CD4-positive, alpha-beta memory T cell (primary cell): ENCODE measurements around the gene LURAP1L. TPM values are rescaled to one million over a fixed set of nuclear protein-coding genes. Genes with fewer than 3 reads are reported as not detected.

Experiments used
- CTCF ChIA-PET: fragments of 350-600 bp; sonication (Branson Sonifier 250); formaldehyde crosslinking; loops from one replicate; lab custom pipeline; 2021; ENCODE audit warnings: inconsistent platforms; ENCODE audit not compliant: partially characterized antibody; lab: Charles Lee
- POLR2A ChIA-PET: fragments of 350-600 bp; sonication (Branson Sonifier 250); formaldehyde crosslinking; loops from one replicate; lab custom pipeline; 2021; ENCODE audit not compliant: partially characterized antibody; lab: Charles Lee
- DNase-seq, 5 donors: peaks; one replicate each; pipeline versions ENCODE4 v3.0.0 to v3.0.0-alpha.2; 2020 to 2022; ENCODE audit warnings: mixed read lengths in 1 of 5
- H3K27ac ChIP-seq: one replicate; pipeline ENCODE4 v1.7.0; 2013; ENCODE audit warnings: low read depth, low read length
- H3K27me3 ChIP-seq: 2 replicates; pipeline ENCODE4 v1.7.0; 2013; ENCODE audit warnings: mild to moderate bottlenecking, low read length, moderate library complexity; ENCODE audit not compliant: insufficient read depth
- H3K36me3 ChIP-seq: 2 replicates; pipeline ENCODE4 v1.7.0; 2013; ENCODE audit warnings: mild to moderate bottlenecking, low read length, moderate library complexity; ENCODE audit not compliant: insufficient read depth
- H3K4me1 ChIP-seq: 2 replicates; pipeline ENCODE4 v1.7.0; 2013; ENCODE audit warnings: mild to moderate bottlenecking, low read length, moderate library complexity; ENCODE audit not compliant: insufficient read depth
- H3K4me3 ChIP-seq, 2 donors: one replicate each; pipeline ENCODE4 v1.7.0; 2013; ENCODE audit warnings: low read length in 2 of 2, mild to moderate bottlenecking in 1 of 2
- H3K9me3 ChIP-seq, 2 donors: one replicate each; pipeline ENCODE4 v1.7.0; 2013; ENCODE audit warnings: low read length in 2 of 2, control low read depth in 1 of 2; ENCODE audit not compliant: control insufficient read depth in 1 of 2
- H3K27ac Mint-ChIP-seq, 7 donors: one replicate each; pipeline ENCODE4 v1.8.0; 2020 to 2021; ENCODE audit warnings: mixed read lengths in 7 of 7, mild to moderate bottlenecking in 6 of 7, inconsistent platforms in 3 of 7, moderate library complexity in 3 of 7
- H3K27me3 Mint-ChIP-seq, 2 donors: one replicate each; pipeline ENCODE4 v1.8.0; 2020 to 2021; ENCODE audit warnings: mixed read lengths in 2 of 2
- H3K36me3 Mint-ChIP-seq, 2 donors: one replicate each; pipeline ENCODE4 v1.8.0; 2020 to 2021; ENCODE audit warnings: mixed read lengths in 2 of 2, inconsistent platforms in 1 of 2, mild to moderate bottlenecking in 1 of 2
- H3K4me1 Mint-ChIP-seq, 4 donors: one replicate each; pipeline ENCODE4 v1.8.0; 2020 to 2021; ENCODE audit warnings: mixed read lengths in 4 of 4, mild to moderate bottlenecking in 1 of 4
- H3K4me3 Mint-ChIP-seq, 8 donors: one replicate each; pipeline ENCODE4 v1.8.0; 2020 to 2021; ENCODE audit warnings: mixed read lengths in 8 of 8, mild to moderate bottlenecking in 7 of 8, moderate library complexity in 6 of 8, inconsistent platforms in 3 of 8
- H3K9me3 Mint-ChIP-seq, 8 donors: one replicate each; pipeline ENCODE4 v1.8.0; 2020 to 2021; ENCODE audit warnings: mixed read lengths in 8 of 8, mild to moderate bottlenecking in 5 of 8, inconsistent platforms in 3 of 8, moderate library complexity in 1 of 8
- intact Hi-C: fragments of 100-400 bp; cut with micrococcal nuclease; formaldehyde crosslinking; loops from one replicate; pipeline ENCODE4 v1.15.1; 2023
- polyA plus RNA-seq, 2 donors: library from polyadenylated mRNA; unstranded; fragments of 300-500 nt; fragmentation: Illumina TruSeq; gene quantifications; one replicate each; pipeline ENCODE4 v1.2.3, GENCODE V29; 2021
- total RNA-seq, 2 experiments: library from RNA; stranded (reverse); gene quantifications; one replicate each; pipeline ENCODE4 v1.2.3, GENCODE V29; 2021

LURAP1L gene
- total and polyA plus RNA-seq, 4 experiments from 2014 or later = not detected

DNA sequence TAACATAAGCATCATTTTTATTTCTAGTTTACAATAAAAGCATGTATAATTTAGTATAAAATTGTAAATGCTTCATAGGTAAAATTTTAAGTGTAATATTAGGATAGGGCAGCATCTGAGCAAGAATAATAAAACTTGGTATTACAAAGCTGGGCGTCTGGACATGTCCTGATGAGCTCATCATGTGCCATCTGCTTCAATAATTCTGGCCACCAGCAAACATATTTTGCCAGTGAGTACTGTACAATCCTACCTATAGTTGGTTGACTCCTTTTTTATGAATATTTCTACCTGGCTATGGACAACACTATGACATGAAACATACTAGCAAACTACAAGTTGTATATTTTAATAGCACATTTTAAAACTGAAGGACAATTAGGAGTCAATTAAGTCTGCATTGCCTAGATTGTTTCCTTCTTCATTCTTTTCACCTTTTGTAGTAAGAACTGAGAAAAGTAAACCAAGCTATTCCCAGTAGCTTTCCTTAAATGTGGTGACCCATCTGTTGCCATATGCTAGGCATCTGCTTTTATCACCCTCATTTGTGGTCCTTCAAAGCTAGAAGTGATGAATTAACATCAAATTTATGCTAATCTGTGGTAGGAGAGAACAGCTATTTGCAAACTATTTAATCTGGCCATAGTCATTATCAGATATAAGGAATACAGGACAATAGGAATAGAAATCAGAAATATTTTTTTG lies 23.4 kb downstream of the LURAP1L start:
- Histone ChIP-seq H3K27ac (no peak overlapping the region), H3K4me1 (no peaks in the 10 kb centered on the region), H3K4me3 (no peak overlapping the region), H3K9me3 (no peaks in the 10 kb centered on the region), H3K36me3 (no peaks in the 10 kb centered on the region), H3K27me3 (no peaks in the 10 kb centered on the region)
- intact Hi-C loops = no loop called here
- Mint-ChIP-seq H3K9me3 (peaks cover 4 to 17% (median 7%) of the 10 kb centered on the region in 8 donors), H3K36me3 (no peaks in the 10 kb centered on the region), H3K4me1 (no peaks in the 10 kb centered on the region), H3K4me3 (no peak overlapping the region), H3K27ac (no peak overlapping the region), H3K27me3 (no peaks in the 10 kb centered on the region)
- no peak for DNase-seq
- CTCF ChIA-PET = no interaction called here
- POLR2A ChIA-PET = no interaction called here

DNA sequence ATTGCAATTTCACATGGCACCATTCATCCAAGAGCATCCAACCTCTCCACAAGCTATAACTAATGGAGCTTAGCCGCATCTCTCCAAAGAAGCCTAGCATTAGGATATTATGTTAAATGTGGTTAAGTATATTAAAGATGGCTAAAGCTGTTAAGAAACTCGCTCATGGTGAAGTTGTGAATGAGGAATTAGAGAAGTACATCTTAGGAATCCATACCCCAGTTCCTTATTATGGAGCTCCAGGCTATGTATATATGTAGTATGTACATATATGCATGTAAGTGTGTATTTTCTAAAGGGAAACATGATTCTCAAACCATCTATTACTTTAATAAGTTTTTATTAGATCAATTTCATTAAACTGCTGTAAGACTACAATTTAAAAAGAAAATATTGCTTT lies 26.4 kb downstream of the LURAP1L start:
- H3K36me3 Mint-ChIP-seq = no peaks in the 10 kb centered on the region
- POLR2A ChIA-PET = no interaction called here
- CTCF ChIA-PET = no interaction called here
- H3K9me3 Mint-ChIP-seq = peaks cover 0 to 13% (median 6%) of the 10 kb centered on the region in 8 donors
- H3K27ac Mint-ChIP-seq = no peak overlapping the region
- H3K4me1 Mint-ChIP-seq = no peaks in the 10 kb centered on the region
- no peaks in the 10 kb centered on the region for H3K27me3 ChIP-seq
- no peaks in the 10 kb centered on the region for H3K27me3 Mint-ChIP-seq
- DNase-seq = no peak
- H3K4me1 ChIP-seq = no peaks in the 10 kb centered on the region
- H3K4me3 Mint-ChIP-seq = no peak overlapping the region
- no peak overlapping the region for H3K27ac ChIP-seq
- H3K36me3 ChIP-seq = no peaks in the 10 kb centered on the region
- H3K9me3 ChIP-seq = no peaks in the 10 kb centered on the region
- intact Hi-C loops = no loop called here
- H3K4me3 ChIP-seq = no peak overlapping the region

DNA sequence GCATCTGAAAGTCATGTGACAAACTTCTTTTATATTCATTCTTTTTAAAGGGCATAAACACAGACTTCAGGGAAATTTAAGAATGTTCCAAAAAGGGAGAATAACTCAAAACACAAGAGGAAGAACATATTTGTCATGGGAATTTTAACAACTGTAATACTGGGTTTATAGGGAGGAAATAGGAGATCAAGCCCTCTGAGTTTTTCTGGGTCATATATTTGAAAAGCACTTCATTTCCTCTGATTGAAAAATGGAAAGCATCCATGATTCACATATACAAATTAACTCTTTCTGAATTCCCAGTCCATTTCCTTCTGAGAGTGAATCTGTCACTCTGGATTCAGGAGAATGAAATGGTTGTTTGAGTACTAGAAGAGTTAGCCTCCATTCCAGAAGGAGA lies 26.8 kb downstream of the LURAP1L start:
- Mint-ChIP-seq H3K36me3 (no peaks in the 10 kb centered on the region), H3K9me3 (peaks cover 0 to 13% (median 6%) of the 10 kb centered on the region in 8 donors), H3K4me1 (no peaks in the 10 kb centered on the region), H3K4me3 (no peak overlapping the region), H3K27me3 (no peaks in the 10 kb centered on the region), H3K27ac (no peak overlapping the region)
- DNase-seq = no peak
- Histone ChIP-seq H3K4me3 (no peak overlapping the region), H3K4me1 (no peaks in the 10 kb centered on the region), H3K9me3 (no peaks in the 10 kb centered on the region), H3K27ac (no peak overlapping the region), H3K36me3 (no peaks in the 10 kb centered on the region), H3K27me3 (no peaks in the 10 kb centered on the region)
- CTCF ChIA-PET = no interaction called here
- POLR2A ChIA-PET = no interaction called here
- intact Hi-C loops = no loop called here

DNA sequence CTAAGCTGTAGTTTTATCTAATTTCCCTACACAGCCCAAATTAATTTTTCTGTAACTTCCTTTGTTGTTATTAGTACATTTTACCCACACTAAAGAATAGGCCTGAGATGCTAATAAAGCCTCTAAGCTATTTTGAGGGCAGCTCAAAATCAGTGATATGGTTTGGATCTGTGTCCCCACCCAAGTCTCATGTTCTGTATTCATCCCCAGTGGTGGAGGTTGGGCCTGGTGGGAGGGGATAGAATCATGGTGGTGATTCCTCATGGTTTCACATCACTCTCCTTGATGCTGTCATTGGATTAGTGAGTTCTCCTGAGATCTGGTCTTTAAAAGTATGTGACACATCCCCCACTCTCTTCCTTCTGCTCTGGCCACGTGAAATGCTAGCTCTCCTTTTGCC lies 27.3 kb downstream of the LURAP1L start:
- H3K36me3 ChIP-seq = no peaks in the 10 kb centered on the region
- Mint-ChIP-seq H3K36me3 (no peaks in the 10 kb centered on the region), H3K4me1 (no peaks in the 10 kb centered on the region), H3K27me3 (no peaks in the 10 kb centered on the region), H3K27ac (no peak overlapping the region), H3K4me3 (no peak overlapping the region), H3K9me3 (peaks cover 0 to 10% (median 6%) of the 10 kb centered on the region in 8 donors)
- no peaks in the 10 kb centered on the region for H3K4me1 ChIP-seq
- no peak for DNase-seq
- intact Hi-C loops = no loop called here
- no peaks in the 10 kb centered on the region for H3K9me3 ChIP-seq
- CTCF ChIA-PET = no interaction called here
- POLR2A ChIA-PET = no interaction called here
- no peaks in the 10 kb centered on the region for H3K27me3 ChIP-seq
- no peak overlapping the region for H3K4me3 ChIP-seq
- H3K27ac ChIP-seq = no peak overlapping the region

DNA sequence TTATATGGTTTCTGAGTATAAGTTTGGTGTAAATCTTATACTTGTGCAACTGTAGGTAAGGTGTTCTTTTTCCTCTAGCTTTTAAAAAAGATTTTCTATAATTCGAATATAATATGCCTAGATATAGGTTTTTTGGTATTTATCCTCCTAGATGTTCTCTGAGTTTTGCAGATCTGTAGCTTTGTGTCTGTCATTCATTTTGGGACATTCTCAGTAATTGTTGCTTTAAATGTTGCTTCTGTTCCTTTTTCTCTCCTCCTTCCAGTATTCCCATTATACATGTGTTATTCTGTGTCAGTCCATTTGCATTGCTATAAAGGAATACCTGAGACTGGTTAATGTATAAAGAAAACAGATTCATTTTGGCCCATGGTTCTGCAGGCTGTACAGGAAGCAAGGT lies 33.7 kb downstream of the LURAP1L start:
- Mint-ChIP-seq H3K4me3 (no peak overlapping the region), H3K36me3 (no peaks in the 10 kb centered on the region), H3K9me3 (peaks cover 0 to 22% (median 10%) of the 10 kb centered on the region in 8 donors), H3K27me3 (no peaks in the 10 kb centered on the region), H3K27ac (no peak overlapping the region), H3K4me1 (no peaks in the 10 kb centered on the region)
- ChIA-PET CTCF (no interaction called here), POLR2A (no interaction called here)
- H3K36me3 ChIP-seq = no peaks in the 10 kb centered on the region
- no peak overlapping the region for H3K4me3 ChIP-seq
- H3K27ac ChIP-seq = no peak overlapping the region
- no peaks in the 10 kb centered on the region for H3K27me3 ChIP-seq
- H3K4me1 ChIP-seq = no peaks in the 10 kb centered on the region
- no peak for DNase-seq
- no peaks in the 10 kb centered on the region for H3K9me3 ChIP-seq
- intact Hi-C loops = no loop called here

DNA sequence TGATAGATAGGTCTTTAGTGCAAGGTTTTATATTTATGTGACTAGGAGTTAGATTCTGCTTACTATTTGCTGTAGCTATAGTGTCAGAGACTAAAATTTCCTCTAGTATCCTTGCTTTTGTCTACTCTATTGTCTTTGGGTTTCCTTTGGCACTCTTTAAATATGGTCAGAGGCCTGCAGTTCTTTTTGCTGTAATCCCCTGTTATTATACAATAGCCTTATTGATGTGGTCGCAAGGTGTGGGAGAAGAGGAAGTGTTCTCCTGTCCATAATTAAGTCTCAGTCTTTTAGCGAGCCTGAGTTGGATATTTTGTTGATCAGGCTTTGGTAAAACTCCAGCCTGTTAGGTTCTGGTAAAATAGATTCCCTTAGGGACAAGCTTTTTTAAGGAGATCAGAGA lies 34.9 kb downstream of the LURAP1L start:
- no peak overlapping the region for H3K27ac ChIP-seq

DNA sequence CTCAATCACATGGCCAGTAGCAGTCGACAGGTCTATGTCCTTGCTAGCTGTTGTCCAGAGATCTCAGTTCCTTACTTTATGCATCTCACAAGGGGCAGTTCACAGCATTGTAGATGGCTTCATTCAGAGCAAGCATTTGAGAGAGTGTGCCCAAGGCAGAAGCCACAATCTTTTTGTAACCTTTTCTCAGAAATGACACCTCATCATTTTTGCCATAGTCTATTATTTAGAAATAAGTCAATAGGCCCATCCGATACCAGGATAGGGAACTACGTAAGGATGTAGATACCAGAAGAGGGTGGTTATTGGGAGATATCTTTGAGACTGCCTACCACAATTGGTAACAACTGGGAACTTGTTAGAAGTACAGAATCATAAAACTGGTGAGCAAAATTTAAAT lies 37.1 kb downstream of the LURAP1L start:
- no peak overlapping the region for H3K4me3 Mint-ChIP-seq

More for the DNA sequence above, 34.9 kb downstream of the LURAP1L start:
- no peaks in the 10 kb centered on the region for H3K4me1 ChIP-seq
- Mint-ChIP-seq H3K4me1 (no peaks in the 10 kb centered on the region), H3K9me3 (peaks cover 0 to 22% (median 10%) of the 10 kb centered on the region in 8 donors), H3K27me3 (no peaks in the 10 kb centered on the region), H3K36me3 (no peaks in the 10 kb centered on the region), H3K4me3 (no peak overlapping the region), H3K27ac (no peak overlapping the region)
- no peaks in the 10 kb centered on the region for H3K9me3 ChIP-seq
- DNase-seq = no peak
- CTCF ChIA-PET = no interaction called here
- H3K36me3 ChIP-seq = no peaks in the 10 kb centered on the region
- POLR2A ChIA-PET = no interaction called here
- no peak overlapping the region for H3K4me3 ChIP-seq
- H3K27me3 ChIP-seq = no peaks in the 10 kb centered on the region
- intact Hi-C loops = no loop called here

More for the DNA sequence above, 37.1 kb downstream of the LURAP1L start:
- Histone ChIP-seq H3K4me1 (no peaks in the 10 kb centered on the region), H3K36me3 (no peaks in the 10 kb centered on the region), H3K27ac (no peak overlapping the region), H3K4me3 (no peak overlapping the region), H3K27me3 (no peaks in the 10 kb centered on the region), H3K9me3 (no peaks in the 10 kb centered on the region)
- ChIA-PET POLR2A (no interaction called here), CTCF (no interaction called here)
- H3K27ac Mint-ChIP-seq = no peak overlapping the region
- DNase-seq = no peak
- intact Hi-C loops = no loop called here
- no peaks in the 10 kb centered on the region for H3K36me3 Mint-ChIP-seq
- H3K4me1 Mint-ChIP-seq = no peaks in the 10 kb centered on the region
- H3K27me3 Mint-ChIP-seq = no peaks in the 10 kb centered on the region
- peaks cover 0 to 21% (median 15%) of the 10 kb centered on the region in 8 donors for H3K9me3 Mint-ChIP-seq
